ENCODE measurements around the gene ZCCHC4.

ZCCHC4 gene, protein sequence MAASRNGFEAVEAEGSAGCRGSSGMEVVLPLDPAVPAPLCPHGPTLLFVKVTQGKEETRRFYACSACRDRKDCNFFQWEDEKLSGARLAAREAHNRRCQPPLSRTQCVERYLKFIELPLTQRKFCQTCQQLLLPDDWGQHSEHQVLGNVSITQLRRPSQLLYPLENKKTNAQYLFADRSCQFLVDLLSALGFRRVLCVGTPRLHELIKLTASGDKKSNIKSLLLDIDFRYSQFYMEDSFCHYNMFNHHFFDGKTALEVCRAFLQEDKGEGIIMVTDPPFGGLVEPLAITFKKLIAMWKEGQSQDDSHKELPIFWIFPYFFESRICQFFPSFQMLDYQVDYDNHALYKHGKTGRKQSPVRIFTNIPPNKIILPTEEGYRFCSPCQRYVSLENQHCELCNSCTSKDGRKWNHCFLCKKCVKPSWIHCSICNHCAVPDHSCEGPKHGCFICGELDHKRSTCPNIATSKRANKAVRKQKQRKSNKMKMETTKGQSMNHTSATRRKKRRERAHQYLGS

DNA sequence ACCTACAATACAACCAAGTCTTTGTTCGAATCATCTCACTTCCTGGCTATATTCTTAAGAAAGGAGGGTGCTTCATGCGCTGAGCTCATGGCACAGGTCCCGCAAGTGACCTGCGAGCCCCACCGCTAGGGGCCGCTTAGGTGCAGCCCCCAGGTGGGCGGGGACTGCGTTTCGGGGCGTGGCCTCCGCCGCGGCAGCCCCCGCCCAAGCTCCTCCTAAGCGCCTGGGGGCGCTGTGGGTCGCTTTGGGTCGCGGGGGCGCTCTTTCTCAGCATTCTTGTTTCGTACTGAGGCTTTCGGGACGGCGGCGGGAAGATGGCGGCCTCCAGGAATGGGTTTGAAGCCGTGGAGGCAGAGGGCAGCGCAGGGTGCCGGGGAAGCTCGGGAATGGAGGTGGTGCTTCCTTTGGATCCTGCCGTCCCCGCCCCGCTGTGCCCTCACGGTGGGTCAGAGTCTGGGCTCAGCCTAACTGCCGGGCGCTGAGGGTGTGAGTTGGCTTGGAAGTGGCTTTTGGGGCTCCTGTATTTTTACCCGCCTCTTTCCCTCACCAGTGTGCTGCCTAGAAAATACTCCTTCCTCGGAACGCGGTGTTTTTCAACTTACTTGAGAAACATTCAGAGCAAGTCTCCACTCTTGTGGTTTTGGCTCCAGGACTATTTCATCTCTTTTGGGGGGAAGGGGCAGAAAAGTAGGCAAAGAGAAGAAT is at the start of gene ZCCHC4:
Gene ZCCHC4, plus strand, starts transcription at position 279 of the 705 bp plus-strand sequence. Its CDS starts 36 bp downstream, at position 315.
- peak; percentile 86 for DNase-seq

DNA sequence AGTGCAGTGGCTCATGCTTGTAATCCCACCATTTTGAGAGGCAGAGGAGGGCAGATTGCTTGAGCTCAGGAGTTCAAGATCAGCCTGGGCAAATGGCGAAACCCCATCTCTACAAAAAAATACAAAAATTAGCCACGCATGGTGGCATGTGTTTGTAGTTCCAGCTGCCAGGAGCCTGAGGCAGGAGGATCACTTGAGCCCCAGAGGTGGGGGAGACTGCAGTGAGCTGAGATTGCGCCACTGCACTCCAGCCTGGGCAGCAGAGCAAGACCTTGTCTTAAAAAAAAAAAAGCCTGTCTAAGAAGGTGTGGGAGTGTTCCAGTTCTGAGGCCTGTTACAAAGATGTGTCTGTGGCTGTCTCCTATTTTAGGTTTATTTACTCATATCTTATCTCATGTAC is 40.7 kb upstream of the ZCCHC4 start:
- DNase-seq = no peak

DNA sequence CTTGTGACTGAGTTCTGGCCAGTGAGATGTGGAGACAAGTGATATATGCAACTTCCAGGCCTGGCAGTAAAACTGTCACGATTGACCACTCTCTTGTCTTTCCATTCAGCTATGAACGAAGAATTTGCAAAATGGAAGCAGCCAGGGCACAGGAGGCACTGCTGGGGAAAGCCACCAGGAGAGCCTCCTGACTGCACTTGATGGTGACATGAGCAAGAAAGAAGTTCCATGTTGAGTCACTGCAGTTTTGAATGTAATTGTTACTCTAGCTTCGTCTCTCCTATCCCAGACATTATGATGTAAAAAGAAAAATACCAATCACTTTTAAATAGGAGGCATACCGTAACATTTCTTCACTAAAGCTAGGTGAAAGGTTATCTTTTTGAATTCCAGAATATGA is 32.4 kb upstream of the ZCCHC4 start:
- DNase-seq = no peak

DNA sequence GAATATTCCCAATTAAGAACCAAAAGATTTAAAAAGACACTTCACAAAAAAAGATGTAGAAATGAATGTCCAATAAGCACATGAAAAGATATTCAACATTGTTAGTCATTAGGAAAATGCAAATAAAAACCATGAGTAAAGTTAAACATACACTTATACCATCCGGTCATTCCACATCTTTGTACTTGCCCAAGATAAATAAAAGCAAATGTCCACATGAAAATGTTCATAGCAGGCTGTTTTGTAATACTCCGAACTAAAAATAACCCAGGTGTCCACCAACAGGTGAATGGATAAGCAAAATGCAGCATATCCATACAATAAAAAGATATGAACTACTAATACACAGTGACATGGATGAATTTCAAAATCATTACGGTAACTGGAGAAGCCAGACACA is 28.6 kb upstream of the ZCCHC4 start:
- no peak for DNase-seq

DNA sequence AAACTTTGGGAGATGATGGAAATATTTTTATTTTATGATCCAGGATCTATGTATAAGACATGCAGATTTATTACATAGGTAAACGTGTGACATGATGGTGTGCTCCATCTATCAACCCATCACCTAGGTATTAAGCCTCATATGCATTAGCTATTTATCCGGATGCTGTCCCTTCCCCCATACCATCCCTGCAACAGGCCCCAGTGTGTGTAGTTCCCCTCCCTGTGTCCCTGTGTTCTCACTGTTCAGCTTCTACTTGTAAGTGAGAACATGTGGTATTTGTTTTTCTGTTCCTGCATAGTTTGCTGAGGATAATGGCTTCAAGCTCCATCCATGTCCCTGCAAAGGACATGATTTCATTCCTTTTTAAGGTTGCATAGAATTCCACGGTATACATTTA is 28.1 kb upstream of the ZCCHC4 start:
- DNase-seq = no peak

DNA sequence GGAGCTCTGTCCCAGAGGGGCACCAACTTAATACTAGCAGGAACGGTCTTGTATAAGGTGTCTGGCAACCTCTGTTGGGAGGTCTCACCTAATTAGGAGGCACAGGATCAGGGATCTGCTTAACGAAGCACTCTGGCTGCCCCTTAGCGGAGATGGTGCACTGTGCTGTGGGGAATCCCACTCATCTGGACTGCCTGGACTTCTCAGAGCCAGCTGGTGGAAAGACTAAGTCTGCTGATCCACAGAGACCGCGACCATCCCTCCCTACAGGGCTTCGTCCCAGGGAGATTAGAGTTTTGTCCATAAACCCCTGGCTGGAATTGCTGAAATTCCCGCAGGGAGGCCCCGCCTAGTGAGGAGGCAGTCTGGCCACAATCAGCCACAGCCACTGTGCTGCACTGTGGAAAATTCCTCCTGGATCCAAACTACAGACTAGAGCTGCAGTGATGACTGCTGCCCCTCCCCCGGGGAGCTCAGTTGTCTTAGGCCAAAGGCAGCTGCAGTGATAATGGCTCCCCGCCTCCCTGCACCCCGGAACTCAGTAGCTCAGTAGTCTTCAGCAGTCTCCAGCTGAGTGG is 22.0 kb upstream of the ZCCHC4 start:
- no peak for DNase-seq

DNA sequence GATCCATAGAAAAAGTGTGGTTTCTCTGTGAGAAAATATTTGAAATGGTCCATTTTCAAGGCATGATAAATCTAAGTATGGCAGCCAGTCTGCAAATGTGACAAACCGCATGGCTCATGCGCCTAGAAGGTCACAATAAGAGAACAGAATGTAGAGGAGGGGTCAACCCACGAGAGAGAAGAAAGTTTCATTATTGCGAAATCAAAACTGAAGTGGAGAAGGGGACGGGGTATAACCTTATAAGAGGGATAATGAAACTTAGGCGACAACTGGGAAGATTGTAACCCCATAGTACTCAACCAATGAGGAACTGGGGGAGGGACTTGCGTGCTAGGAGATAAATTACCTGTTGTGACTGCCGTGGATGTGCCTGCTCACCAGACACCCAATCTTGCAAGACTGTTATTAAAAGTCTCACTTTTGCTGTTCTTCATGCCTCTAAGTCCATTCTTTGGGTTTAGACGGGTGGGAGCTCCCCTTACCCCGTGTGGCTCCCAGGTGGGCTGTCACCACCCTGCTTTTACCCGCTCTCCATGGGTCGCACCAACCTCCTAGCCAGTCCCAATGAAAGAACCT is 21.3 kb upstream of the ZCCHC4 start:
- DNase-seq = no peak

DNA sequence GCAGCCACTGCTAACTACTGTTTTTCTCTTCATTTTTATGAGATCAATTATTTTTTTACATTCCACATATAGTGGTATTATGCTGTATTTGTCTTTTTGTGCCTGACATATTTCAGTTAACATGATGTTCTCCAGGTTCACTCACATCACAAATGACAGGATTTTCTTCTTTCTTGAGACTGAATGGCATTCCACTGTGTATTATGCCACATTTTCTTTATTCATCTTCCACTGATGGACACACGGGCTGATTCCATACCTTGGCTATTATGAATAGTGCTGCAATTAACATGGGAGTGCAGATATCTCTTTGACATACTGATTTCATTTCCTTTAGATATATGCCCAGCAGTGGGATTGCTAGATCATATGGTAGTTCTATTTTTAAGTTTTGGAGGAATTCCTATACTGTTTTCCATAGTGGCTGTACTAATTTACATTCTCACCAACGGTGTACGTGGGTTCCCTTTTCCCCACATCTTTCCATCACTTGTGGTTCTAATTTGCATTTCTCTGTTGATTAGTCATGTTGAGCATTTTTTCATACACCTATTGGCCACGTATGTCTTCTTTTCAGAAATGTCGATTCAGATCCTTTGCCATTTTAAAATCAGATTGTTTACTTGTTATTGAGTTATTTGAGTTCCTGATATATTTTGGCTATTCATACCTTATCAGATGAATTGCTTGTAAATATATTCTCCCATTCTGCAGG is 14.9 kb upstream of the ZCCHC4 start:
- DNase-seq = no peak

DNA sequence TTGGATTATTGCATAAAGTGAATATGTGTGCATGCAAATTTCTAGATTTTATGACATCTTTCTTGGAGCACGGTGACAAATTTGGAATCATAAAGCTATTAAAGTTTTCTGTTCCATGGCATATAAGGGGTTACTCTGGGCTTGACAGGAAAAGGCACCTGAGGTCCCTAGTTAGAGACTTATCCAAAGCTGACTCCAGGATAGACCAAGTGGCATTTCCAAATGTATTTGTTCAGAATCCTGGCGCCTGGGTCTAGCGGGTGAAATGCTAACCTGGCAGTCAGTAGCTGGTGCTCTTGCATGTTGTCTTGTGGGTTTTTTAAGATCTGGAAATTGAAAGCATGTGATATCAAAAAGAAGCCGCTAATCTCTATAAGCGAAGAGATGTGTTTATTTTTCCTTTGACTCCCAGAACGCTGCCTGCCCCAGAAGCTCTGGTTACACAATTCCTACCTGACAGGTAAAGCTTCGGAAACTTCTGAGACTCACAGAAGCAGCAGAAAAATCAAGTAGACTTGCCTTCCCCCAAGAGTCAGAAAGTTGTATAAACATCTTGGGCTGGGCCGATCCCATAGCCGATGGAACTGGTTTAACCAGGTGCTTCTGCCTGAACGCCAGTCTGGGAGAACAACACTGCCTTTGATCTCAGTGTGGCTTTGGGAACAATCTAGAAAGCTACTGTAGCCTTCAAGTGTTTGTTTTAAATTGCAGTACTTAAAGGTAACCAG is 12.9 kb upstream of the ZCCHC4 start:
- no peak for DNase-seq

DNA sequence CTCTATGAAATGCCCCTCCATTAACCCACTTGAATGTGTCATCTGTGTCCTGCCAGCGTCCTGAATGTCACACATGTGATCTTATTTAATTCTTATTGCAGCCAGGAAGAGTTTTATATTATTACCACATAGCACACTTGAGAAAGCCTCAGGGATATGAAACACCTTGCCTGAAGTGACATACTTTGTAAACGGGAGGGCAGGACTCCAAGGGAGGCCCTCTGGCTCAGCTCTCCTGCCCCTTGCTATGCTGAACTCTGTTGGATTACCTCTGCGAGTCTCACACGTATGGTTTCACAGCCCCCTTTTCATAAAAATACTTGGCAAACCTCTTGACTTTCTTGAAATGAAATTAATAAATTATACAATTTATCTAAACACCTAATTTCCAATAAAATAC is 11.1 kb upstream of the ZCCHC4 start:
- no peak for DNase-seq

DNA sequence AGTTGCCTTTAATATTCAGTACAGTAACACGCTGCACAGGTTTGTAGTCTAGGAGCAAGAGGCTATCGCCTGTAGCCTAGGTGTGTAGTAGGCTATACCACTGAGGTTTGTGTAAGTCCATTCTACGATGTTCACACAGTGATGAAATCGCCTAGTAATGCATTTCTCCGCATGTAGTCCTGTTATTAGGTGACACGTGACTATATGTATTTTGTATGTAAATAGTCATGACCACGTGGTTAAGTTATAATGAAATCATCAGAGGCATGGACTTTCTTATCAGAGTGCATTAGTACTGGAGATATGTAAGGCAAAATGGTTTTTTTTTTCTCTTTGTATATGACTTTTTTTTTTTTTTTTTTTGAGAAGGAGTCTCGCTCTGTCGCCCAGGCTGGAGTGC is 9.9 kb upstream of the ZCCHC4 start:
- no peak for DNase-seq

DNA sequence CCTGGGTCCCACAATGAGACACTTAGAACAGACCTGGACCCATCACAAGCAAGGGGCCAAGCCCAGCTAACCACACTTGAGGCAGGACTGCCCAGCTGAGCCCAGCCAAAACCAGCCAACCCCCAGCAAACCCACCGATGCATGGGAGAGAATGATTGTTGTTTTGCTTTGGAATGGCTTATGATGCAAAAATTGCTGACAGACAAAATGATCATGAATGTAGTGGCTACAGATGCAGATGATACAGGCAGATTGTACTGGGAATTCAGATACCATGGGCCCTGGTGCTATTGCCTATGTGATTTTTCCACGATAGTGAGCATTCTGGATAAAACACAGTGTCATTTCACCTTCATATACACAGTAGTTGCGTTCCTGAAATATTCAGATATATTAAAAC is 9.0 kb upstream of the ZCCHC4 start:
- no peak for DNase-seq

DNA sequence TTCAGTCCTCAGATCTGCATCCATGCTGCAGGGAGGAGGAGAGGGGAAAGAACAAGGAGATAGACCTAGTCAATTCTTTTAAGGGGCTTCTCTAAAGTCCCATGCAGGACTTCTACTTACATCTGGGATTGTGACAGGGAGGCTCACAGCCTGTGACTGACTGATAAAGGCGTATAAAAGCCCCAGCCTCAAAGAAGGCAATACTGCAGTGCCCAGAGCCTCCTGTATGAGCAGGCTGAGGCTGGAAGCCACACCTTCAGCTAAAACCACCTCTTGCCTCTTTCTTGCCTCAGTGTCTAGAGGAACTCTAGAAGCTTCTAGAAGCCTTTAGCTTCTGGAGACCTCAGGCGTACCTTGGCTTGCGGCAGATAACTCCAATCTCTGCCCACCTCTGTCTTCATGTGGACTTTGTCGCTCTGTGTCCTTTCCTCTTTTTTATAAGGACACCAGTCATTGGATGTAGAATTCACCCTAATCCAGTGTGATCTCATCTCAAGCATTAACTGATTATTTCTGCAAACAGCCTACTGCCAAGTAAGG is 6.0 kb upstream of the ZCCHC4 start:
- DNase-seq = no peak

DNA sequence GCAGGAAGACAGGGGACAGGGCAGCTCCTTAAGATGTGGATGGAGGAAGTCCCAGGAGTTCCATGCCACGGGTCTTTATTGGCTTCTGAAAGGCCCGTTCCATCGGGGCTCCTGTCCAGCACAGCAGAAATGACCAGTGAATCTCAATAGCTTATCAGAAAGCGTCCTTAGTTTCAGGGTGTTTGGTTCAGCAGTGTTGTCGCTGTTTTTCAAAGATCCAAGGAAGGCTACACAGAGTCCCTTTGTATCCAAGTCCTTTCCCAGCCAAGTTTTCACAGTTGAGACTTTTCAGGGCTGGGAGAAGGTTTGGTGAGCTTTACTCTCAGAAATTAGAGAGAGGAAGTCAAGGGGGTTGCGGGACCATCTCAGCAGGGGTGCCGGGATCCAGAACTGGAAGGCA is 5.0 kb upstream of the ZCCHC4 start:
- no peak for DNase-seq

DNA sequence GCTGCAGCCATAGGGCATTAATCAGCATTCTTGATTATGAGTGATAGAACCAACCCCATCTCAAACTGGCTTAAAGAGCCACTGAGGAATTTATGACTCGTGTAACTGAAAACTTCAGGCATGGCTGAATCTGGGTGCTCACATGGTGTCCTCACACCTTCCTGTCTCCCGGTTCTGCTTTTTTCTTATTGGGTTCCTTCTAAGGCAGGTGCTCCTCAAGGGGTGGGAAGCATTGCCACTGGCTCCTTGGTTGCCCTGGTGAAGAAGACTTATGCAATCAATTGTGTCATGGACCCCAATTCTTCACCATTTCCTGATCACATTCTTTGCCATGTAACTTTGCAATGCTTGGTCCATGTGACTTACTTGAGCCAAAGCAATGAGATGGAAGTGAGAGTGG is 4.3 kb upstream of the ZCCHC4 start:
- no peak for DNase-seq

DNA sequence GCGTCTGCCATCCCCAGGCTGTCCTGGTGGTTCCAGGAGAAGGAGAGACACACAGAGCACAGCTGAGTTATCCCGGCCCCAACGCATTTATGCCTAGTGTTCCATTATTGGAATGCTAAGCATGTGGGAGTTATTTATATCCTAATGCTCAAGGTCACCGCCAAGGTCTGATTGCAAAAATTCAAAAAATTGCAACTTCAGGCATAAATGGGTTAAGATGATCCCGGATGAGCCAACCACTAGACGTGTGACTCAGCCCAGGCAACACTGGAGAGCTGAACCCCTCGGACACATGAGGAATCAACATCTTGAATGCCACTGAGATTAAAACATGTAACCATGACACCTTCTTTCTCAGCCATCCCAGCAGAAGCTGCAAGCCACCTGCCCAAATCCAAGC is 3.8 kb upstream of the ZCCHC4 start:
- no peak for DNase-seq

DNA sequence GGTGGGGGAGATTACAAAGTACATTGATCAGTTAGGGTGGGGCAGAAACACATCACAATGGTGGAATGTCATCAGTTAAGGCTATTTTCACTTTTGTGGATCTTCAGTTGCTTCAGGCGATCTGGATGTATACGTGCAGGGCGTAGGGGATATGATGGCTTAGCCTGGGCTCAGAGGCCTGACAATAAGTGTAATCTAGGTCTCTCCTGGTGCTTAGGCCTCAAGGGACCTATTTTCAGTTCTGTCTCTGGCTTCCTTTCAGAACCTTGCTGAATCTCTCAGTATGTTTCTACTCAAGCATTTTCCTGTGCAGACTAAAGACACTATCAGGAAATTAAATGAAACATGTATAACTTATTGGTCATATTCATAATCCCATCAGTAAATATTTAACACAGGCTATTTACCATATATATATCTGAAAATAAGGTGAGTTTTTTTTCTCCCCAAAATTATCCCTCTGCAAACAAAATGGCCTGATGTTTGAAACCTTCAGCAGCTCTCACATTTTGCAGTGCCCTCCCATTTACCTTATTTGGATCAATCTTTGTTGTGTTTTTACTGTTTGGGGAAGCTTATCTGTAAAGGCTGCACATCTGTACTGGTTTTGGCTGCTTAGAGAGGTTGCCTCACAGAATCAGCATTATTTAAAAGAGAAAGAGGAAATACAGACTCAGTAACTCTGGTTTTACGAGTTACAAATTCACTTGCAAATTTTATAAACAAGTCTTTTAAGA is 2.3 kb upstream of the ZCCHC4 start:
- DNase-seq = no peak

DNA sequence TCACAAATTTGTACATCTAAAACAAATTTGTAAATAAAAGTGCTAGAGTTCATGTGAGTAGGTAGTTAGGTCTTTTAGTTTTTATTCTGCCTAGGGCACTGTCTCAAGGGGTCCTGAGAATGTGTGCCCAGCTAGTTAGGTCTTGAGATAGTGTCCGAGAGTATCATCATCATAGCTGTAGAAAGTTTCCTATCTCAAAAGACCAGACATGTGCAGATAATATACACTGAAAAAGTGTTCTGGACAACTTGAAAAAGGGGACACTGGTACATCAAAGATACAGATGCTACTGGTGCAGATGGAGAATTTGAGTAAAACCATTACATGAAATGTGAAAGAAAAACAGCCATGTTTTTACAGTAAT is 1.8 kb upstream of the ZCCHC4 start:
- no peak for DNase-seq

DNA sequence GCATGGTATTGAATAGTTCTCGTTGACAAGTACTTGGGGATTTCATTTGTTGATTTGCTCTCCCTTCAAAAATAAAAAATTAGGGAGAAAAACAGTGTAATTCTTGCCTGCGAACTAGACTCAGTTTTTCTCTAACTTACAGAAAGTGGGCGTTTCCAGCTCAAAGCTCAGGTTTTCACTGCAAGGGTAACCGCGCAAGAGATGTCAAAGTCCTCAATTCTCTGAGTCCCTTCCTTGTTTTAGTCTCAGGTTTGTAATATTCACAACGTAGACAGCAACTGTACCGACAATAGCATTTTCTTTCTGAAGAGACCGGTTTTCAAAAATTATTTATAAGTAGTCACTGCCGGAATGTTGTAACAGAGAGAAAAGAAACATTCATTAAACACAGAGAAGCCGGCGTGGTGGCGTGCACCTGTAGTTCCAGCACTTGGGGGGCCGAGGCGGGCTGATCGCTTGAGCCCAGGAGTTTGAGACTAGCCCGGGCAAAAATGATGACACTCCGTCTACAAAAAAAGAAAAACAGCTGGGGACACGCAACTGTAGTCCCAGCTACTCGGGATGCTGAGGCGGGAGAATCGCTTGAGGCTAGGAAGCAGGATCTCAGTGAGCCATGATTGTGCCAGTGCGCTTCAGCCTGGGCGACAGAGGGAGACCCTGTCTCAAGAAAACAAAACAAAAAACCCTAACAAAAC is 774 bp downstream of the ZCCHC4 start:
- DNase-seq = no peak

DNA sequence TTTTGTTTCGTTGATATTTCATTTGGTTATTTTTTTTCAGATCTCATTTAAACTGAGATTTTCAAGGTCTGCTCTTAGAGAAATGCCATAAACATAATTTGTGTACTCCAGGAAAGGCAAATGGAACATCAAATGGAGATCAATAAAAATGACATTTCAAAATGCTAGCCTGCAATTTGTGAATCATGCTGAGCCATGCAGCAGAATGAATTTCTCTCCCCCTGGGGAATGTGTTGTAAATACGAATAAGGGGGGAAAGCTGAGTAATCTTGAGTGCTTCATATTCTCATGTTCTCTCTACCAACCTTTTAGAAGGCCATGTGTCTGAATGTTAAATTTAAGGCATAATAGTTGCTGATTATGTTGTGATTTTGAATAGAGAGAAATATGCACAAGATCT is 7.8 kb downstream of the ZCCHC4 start:
- DNase-seq = no peak

DNA sequence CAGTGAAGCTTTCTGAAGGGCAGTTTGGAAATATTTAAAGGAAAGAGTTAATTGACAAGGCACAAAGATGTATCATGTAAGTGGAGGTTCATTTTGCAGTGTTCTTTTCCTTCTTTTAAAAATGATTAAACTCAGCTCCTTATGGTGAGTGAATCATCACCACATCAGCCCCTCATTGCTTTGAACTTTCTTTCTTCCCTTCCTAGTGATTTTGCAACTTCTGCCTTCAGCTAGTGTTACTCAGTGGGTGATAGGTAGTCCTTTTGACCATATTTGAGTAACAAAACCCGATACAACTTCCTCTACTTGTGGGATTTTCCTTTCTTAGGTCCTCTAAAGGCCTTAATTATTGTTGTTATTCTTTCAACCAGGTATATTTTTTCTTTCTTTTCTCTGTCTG is 8.2 kb downstream of the ZCCHC4 start:
- DNase-seq = peak; percentile 5
